ENCODE results near the gene PDZD2.

PDZD2 gene

GRCh38 chr5:32000731-32001130, 361.8 kb downstream of the PDZD2 start:
- Histone ChIP-seq H3K9ac (no peak overlapping the region), H3K9me3 (ENCODE audit: control insufficient read depth, low read length) (no peaks in the 10 kb centered on the region), H3K4me1 (no peaks in the 10 kb centered on the region), H3K4me3 (ENCODE audit: low read depth, low read length) (no peak overlapping the region), H3K79me2 (no peaks in the 10 kb centered on the region), H3K27me3 (ENCODE audit: control insufficient read depth, insufficient read depth, low read length) (no peaks in the 10 kb centered on the region), H2AFZ (no peak overlapping the region), H3K36me3 (ENCODE audit: control insufficient read depth, insufficient read depth, low read length) (no peaks in the 10 kb centered on the region), H3K4me2 (ENCODE audit: low read length) (no peak overlapping the region), H3K27ac (no peak overlapping the region)
- no peak for TF ChIP-seq CTCF (IDR thresholded peaks at IDR 0.05)

DNA sequence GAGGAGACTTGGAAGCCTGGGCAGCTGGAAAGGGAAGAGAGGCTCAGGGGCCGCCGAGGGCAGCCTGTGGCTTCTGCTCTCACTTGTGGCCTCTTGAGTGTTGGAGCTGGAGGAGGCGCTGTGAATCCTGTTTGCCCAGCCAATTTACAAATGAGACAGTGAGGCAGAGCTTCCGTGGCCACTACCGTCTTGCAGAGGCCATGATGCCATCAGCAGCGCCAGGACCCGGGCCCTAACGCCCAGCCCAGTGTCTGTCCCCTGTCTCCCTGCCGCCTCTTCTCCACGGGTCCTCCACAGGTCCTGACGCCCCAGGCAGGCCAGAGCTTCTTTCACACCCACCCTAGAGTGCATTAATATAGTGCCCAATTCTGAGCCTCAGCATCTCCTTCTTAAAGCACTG, 362.4 kb downstream of the PDZD2 start:
- no peaks in the 10 kb centered on the region for H3K36me3 ChIP-seq (ENCODE audit: control insufficient read depth, insufficient read depth, low read length)
- no peak for TF ChIP-seq CTCF (IDR thresholded peaks at IDR 0.05)
- no peaks in the 10 kb centered on the region for H3K4me1 ChIP-seq
- H2AFZ ChIP-seq: no peak overlapping the region
- no peak overlapping the region for H3K9ac ChIP-seq
- H3K79me2 ChIP-seq: no peaks in the 10 kb centered on the region
- no peaks in the 10 kb centered on the region for H3K27me3 ChIP-seq (ENCODE audit: control insufficient read depth, insufficient read depth, low read length)
- no peak overlapping the region for H3K4me3 ChIP-seq (ENCODE audit: low read depth, low read length)
- H3K27ac ChIP-seq: no peak overlapping the region
- no peak overlapping the region for H3K4me2 ChIP-seq (ENCODE audit: low read length)
- H3K9me3 ChIP-seq (ENCODE audit: control insufficient read depth, low read length): no peaks in the 10 kb centered on the region

- Histone ChIP-seq H3K4me2 (ENCODE audit: low read length) (no peak overlapping the region), H3K27ac (no peak overlapping the region), H3K79me2 (no peaks in the 10 kb centered on the region), H3K4me1 (no peaks in the 10 kb centered on the region), H3K36me3 (ENCODE audit: control insufficient read depth, insufficient read depth, low read length) (no peaks in the 10 kb centered on the region), H3K27me3 (ENCODE audit: control insufficient read depth, insufficient read depth, low read length) (no peaks in the 10 kb centered on the region), H2AFZ (no peak overlapping the region), H3K9ac (no peak overlapping the region), H3K4me3 (ENCODE audit: low read depth, low read length) (no peak overlapping the region), H3K9me3 (ENCODE audit: control insufficient read depth, low read length) (no peaks in the 10 kb centered on the region)
- TF ChIP-seq CTCF (IDR thresholded peaks at IDR 0.05): no peak
Observed at GRCh38 chr5:32001707-32002106, 362.8 kb downstream of the PDZD2 start.

DNA sequence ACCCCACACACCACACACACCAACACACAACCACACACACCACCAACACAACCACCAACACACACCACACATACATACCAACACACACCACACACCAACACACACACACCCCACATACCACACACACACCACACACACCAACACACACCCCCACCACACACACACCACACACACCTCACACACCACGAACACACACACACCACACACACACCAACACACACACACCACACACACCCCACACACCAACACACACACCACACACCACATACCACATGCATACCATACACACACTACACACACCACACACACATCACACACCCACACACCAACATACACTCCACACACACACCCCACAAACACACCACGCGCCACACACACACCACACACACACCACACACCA, 363.8 kb downstream of the PDZD2 start:
- no peak overlapping the region for H3K9ac ChIP-seq
- no peak for TF ChIP-seq CTCF (IDR thresholded peaks at IDR 0.05)
- no peaks in the 10 kb centered on the region for H3K36me3 ChIP-seq (ENCODE audit: control insufficient read depth, insufficient read depth, low read length)
- H3K4me3 ChIP-seq (ENCODE audit: low read depth, low read length): no peak overlapping the region
- H3K9me3 ChIP-seq (ENCODE audit: control insufficient read depth, low read length): no peaks in the 10 kb centered on the region
- no peaks in the 10 kb centered on the region for H3K79me2 ChIP-seq
- H3K27ac ChIP-seq: no peak overlapping the region
- no peak overlapping the region for H2AFZ ChIP-seq
- no peaks in the 10 kb centered on the region for H3K4me1 ChIP-seq
- no peak overlapping the region for H3K4me2 ChIP-seq (ENCODE audit: low read length)
- no peaks in the 10 kb centered on the region for H3K27me3 ChIP-seq (ENCODE audit: control insufficient read depth, insufficient read depth, low read length)

GRCh38 chr5:32003981-32004380, 365.1 kb downstream of the PDZD2 start:
- no peak for TF ChIP-seq CTCF (IDR thresholded peaks at IDR 0.05)
- no peaks in the 10 kb centered on the region for H3K79me2 ChIP-seq
- H3K36me3 ChIP-seq (ENCODE audit: control insufficient read depth, insufficient read depth, low read length): no peaks in the 10 kb centered on the region
- H3K4me1 ChIP-seq: no peaks in the 10 kb centered on the region
- no peaks in the 10 kb centered on the region for H3K27me3 ChIP-seq (ENCODE audit: control insufficient read depth, insufficient read depth, low read length)
- no peak overlapping the region for H3K4me3 ChIP-seq (ENCODE audit: low read depth, low read length)
- H3K27ac ChIP-seq: no peak overlapping the region
- no peaks in the 10 kb centered on the region for H3K9me3 ChIP-seq (ENCODE audit: control insufficient read depth, low read length)
- no peak overlapping the region for H3K9ac ChIP-seq
- H2AFZ ChIP-seq: no peak overlapping the region
- no peak overlapping the region for H3K4me2 ChIP-seq (ENCODE audit: low read length)
